CD4-positive, alpha-beta T cell treated with Interleukin-17A for 1 hour (primary cell): Measurements from ENCODE around the gene TK2.
"Not testable (repeated sequence)": the region's sequence is repeated elsewhere in the genome, so short reads cannot be mapped to it uniquely, and the experiment has no call there.

Experiments used
- DNase-seq: peaks from one replicate; pipeline ENCODE4 v3.0.0-alpha.2; 2020

TK2 gene

DNA sequence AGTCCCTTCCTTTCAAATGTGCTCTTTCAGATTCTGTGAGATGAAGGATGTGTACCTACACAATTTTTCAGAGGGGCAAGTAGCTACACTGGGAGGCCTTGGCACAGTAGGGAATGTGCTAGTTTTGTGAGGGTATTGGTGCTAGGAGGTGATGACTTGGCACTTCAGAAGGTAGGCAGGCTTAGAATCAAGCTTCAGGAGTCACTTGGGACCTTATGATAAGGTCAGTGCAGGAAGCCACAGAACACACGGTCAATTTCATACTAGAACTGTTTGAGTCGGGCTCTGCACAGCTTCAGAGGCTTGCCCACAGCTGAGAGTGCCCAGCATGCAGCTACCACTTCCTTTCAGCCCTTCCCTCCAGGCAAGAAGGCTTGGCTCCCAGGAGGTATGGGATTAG is 22.4 kb upstream of the TK2 start:
- DNase-seq = no peak

DNA sequence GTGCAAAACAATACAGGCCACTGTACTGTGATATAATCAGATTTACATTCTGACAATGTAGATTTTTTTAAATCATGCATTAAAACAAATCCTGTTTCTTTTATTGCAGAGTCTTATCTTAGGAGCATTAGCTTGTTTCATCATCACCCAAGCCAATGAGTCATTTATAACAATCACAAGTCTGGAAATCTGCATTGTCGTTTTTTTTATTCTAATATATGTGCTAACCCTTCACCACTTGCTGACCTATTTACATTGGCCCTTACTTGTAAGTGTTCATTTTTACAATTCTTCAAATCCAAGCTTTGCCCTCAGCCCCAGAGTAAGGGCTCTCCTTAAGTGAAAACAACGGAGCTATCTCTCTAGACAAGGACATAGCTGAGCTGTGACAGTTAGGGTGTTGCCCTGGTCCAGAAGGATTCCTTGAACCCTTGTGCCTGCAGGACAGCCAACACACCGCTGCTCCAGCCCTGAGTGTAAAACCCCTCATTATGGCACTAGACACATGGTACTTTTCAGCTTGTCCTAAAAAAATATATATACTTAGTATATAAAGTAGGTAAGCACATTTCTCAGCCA is 20.0 kb upstream of the TK2 start:
- DNase-seq = no peak

DNA sequence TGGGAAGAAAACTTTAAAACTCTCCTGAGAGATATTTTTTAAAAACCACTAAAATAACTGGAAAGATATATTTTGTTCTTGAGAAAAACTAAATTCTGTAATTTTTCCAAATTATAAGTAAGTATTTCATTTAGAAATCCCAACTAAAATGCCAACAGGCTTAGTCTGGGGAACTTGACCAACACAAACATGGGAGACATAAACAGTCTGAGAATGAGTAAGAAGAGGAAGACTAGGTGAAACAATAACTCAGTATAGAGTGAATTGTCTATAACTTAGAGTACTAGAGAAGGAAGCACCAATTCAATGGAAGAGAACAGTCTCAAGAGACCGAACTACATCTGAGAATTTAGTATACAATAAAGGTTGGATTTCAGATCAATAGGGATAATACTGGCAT is 19.2 kb upstream of the TK2 start:
- DNase-seq = no peak

DNA sequence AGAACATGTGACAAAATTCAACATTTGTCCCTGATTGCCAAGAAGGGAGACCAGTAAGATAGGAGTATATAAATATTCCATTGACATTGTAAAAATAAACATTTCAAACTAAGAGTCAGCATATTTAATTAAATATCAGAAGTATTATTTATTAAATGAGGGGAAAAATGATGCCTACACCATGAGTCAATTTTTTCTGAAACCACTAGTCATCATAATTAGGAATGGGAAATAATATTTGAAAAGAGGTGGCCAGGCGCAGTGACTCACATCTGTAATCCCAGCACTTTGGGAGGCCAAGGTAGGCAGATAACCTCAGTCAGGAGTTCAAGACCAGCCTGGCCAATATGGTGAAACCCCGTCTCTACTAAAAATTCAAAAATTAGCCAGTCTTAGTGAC is 18.4 kb upstream of the TK2 start:
- DNase-seq = no peak

DNA sequence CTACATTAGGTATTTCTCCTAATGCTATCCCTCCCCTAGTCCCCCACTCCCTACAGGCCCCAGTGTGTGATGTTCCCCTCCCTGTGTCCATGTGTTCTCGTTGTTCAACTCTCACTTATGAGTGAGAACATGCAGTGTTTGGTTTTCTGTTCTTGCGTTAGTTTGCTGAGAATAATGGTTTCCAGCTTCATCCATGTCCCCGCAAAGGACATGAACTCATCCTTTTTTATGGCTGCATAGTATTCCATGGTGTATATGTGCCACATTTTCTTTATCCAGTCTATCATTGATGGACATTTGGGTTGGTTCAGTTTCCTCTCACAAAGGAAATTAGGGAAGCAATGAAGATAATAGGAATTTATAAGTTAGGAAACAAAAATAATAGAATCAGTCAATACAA is 17.3 kb upstream of the TK2 start:
- DNase-seq = not testable (repeated sequence)

DNA sequence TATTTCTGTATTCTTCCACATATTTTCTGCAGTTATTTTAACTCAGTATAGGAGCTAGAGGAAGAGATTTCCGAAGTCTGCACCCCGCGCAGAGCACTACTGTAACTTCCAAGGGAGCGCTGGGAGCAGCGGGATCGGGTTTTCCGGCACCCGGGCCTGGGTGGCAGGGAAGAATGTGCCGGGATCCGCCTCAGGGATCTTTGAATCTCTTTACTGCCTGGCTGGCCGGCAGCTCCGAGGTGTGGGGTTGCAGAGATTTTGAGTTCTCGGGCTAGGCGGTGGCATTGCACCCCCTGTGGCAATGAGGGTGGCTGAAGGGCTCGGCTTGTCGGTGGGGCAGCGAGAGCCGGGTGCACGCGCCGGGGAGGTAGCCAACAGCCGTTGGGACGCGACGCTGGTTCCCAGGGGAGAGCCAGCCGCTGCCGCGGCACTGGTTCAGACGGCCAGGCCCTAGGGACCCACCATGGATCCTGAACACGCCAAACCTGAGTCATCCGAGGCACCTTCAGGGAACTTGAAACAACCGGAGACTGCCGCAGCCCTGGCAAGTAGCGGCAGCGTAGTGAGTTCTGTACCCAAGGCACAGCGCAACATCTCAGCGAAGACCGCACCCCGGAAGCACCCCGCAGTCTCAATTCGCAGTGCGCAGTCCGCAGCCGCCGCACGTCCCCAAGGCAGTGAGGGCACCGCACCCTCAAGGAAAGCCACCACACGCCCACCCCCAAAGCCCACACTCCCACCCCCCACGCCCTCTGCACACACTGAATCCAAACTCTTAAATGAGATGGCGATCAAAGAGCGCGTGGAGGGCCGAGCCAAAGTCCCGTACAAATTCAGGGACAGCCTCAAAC is 16.4 kb upstream of the TK2 start, which contains the start of gene CMTM1:
Gene CMTM1 (plus strand): TSS at position 389 of the 851 bp plus-strand sequence. CDS start 75 bp downstream, at position 464.
- DNase-seq = no peak

DNA sequence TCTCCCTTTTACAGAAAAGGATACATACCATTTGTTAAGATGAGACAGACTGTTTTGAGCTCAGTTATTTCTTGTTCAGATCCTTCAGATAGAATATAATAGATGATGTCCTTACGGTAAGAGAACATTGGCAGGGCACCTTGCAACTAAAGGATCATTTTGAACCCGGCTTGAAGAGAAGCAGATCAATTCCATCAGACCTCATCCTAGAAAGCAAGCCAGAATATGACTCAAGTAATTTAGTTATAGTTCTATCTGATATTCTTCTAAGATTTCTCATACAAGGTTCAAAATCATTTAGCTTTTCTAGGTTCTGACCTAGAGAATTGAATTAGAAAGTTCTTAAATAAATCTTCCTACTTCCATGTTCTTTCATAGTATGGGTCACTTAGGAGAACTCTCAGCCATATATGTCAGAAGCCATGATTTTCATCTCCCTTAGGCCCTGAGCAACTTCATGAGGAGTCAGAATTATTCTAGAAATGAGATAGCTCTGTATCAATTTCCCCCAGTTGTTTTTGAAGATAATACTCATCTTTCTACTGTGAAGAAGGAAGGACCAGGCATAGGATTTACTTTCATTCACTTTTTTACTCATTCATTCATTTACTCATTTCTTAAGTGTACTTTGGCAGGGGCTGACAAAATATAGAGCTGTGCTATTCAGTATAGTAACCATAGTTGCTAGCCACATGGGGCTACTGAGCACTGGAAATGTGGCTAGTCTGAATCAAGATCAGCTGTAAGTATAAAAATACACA is 13.8 kb upstream of the TK2 start:
- no peak for DNase-seq

DNA sequence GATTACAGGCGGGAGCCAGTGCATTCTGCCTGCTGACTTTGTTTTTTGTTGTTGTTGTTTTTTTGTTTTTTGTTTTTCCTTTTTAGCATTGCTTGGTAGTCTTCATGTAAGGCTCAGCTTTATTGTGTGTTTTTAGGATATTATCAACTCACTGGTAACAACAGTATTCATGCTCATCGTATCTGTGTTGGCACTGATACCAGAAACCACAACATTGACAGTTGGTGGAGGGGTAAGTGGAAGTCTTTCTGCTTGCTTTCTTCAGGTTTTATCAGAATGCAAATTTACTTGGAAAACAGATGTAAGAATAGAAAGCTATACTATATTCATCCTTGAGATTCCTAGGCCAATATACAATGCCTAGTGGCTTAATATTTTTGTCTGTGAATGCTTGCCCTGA is 13.1 kb upstream of the TK2 start:
- DNase-seq = no peak

DNA sequence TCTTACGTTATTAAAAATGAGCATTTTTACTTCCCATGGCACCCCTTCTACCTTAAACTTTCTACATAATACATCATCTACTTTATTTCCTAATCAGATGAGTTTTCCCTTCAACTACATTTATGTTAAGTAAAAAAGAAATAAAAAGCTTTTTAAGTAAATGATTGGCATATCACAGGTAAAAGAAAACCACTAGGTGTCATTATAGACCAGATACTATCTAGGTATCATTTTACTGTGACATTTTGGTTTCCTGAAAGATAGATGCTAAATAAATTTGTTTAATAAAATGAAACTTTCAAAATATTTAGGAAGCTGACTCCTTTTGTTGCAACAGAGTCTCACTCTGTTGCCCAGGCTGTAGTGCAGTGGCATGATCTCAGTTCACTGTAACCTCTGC is 12.5 kb upstream of the TK2 start:
- DNase-seq = peak; percentile 44

DNA sequence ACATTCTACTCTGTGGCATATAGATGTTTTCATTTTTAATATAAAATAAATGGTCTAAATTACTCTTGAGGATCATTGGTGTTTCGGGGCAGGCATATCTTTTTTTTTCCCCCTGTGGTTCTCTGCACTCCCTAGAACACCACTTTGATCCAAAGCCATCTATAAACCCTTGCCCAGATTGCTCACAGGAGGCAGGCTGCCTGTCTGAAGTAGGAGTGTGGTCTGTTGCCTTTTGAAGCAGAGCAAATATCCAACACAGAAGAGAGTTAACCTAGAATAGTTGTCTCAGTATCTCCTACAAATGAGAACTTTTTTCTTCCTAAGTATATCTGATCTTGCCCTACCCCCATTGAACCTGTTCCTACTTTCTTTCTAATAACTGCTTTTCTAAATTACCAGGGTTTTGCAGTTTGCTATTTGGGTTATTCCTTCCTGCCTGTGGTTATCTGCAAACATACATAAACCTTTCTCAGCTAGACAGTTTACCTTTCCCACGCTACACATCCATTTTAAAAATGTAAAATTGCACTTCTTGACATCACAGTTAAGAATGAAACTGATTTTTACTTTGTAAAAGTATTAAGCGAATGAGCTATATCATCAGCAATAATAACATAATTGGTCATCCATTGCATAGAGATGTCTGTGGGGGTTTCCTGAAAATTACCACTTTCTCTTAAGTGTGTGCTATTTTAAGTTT is 11.6 kb upstream of the TK2 start:
- DNase-seq = no peak

DNA sequence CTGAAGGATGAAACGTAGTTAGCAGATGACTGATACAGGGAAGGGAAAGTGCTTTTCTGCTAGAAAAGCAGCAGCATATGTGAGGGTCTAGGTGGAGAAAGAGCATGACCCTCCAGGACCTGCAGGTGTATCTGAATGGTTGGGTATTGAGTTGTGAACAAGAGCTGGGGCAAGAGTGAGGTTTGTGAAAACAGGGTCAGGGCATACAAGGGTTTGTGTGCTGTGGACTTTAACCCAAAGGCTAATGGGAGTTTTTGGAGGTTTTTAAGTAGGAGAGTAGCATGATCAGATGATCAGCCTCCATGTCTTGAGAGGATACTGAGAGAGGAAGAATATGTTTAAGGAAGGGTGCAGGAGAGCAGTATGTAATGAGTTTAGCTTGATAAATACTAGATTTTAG is 10.2 kb upstream of the TK2 start:
- DNase-seq = no peak

DNA sequence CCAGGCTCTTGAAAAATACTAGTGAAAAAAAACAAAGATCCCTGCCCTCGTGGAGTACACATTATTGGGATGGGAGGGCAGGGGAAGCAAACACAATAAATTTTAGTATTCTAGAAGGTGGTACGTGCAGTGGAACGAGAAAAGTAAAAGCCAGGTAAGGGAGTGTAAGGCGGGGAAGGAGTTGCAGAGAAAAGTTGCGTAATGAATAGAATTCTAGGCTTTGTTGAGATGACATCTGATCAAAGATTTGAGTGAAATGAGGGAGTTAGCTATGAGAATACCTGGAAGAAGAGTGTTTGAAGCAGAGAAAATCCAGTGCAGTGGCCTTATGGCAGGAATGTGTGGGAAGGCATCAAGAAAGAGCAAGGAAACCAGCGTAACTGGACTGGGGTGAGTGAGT is 4.6 kb upstream of the TK2 start:
- DNase-seq = no peak

DNA sequence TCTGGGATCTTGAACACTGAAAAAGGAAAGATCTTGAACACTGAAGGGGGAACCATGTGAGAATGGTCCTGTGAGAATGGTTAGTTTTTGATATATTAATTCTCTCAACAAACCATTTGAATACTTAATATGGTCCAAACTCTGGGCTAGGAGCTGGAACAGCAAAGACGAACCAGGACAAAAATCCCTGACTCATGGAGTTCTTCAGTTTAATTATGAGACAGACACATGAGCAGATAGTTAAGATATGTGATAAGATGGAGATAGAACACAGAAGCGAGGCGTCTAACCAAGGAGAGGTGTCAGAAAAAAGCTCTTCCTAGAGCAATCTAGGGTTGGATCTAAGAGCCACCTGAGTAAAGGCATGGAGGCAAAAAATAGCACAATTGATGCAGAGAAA is 4.1 kb upstream of the TK2 start:
- no peak for DNase-seq

DNA sequence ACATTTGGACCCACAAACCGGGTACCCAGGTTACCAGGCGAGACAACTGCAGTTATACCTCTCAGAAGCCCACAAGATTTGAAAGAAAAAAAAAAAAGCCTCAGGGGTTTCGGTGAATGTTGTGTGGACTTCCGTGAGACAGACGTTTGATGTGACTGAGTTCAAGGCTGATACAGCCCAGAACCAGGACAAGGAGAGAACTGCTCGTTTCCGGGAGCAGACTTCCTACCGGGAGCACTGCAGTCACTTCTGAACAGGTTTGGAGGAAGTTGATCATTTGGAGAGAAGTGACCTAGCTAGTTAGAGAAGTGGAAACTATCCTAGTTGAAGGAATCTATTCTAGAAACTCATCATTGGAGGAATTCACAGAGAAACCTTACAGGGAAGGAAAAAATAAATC is 3.3 kb upstream of the TK2 start:
- peak; percentile 23 for DNase-seq

DNA sequence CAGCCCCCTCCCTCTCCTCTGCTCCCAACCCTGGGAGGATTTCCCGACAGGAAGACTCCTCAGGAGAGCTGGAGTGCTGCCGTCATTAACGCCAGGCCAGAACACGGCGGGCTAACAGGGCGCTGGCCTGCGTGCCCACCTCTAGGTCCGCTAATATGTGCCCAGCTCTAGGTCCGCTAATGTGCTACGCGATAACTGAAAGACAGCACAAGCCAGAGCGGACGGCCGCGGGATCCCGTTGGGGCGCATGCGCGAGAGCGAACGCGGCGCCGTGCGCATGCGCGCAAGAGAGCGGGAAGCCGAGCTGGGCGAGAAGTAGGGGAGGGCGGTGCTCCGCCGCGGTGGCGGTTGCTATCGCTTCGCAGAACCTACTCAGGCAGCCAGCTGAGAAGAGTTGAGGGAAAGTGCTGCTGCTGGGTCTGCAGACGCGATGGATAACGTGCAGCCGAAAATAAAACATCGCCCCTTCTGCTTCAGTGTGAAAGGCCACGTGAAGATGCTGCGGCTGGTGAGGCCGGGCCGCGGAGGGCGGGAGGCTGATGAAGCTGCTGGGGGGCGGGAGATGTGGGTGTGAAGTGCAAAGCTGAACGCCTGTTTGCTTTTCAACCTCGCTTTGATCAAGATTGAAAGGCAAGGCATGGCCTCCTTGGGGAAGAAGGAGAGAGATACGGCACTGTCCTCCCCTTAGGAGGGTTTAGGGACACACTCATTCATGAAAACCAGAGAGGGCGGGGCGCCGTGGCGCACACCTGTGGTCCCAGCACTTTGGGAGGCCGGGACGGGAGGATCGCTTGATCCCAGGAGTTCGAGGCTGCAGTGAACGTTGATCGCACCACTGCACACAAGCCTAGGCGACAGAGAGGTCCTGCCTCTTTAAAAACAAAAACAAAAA is 2.6 kb upstream of the TK2 start, which contains the start of gene CKLF:
Gene CKLF (plus strand): TSS at position 291 of the 892 bp plus-strand sequence. CDS start 140 bp downstream, at position 431.
- DNase-seq = peak; percentile 93

DNA sequence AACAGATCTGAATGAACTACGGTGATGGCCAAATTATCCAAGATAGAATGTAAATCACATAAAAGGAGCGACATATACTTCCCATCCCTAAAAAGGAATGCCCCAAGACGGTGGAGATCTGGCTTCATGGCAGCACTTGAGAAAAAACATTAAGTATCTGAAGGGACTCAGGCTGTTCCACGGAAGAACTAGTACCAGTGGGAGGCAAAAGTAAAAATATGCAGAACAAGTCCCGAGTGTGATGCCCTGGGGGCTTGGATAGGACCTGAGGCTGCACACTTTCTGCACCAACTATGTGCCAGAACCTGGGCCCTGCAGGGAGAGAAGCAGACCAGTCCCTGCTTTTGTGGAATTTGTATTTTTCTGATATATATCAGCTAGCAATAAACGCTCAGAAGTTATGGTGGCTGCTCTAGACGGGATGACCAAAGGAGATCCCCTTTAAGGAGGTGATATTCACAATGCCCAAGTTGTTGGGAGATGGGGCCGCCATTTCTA is 1.9 kb upstream of the TK2 start:
- no peak for DNase-seq

DNA sequence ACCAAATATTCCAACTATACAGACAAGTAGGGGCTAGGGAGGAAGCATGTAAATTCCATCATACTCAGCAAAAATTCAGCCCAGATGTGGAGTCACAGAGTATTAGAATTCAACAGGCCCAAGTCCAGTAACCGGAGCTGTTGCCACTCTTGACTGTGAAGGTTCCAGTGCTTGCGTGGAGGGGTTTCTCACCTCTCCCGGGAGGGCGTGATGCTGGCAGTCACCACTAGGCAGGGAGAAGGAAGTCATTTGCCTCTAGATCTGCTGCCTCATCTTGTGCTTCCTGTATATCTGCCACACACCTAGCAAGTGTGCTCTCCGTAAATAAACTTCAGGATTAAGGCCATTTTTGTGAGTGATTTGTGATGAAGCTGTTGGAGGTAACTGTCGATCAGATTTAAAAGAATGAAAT is 1.4 kb upstream of the TK2 start:
- peak; percentile 73 for DNase-seq

DNA sequence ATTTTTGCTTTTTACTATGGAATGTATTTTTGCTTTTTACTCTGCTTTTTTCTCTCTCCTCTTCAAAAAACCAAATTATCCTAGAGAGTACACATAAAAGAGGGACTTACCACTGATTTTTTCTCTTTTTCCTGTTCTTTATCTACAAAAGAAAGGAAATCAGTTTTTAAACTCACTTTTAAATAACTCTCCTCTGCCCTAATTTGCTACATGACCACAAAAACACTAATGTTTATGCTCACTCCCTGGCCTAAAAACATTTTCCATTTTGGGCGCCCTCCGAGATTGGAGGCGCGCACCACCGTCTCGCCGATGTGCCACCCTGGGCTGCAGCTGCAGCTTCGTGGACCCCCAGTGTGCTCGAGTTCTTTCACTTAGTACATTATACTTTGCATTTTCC is 1.1 kb downstream of the TK2 start:
- no peak for DNase-seq

DNA sequence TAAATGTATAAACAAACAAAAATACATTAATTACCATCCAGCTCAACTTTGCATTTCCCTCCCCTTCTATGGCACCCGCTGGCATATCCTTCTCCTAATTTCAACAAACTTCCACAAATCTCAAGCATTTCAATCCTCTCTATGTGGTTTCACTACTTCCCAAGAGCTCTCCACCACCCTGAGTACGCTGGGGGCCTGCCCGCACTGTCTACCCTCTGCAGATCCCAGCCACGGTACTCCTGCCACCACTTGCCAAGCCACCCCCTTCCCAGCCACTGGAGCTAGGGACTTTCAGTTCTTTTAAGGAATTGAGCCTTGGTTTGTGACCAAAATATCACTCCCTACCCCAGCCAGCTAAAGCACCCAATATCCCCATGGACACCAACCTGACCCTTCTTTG is 1.9 kb downstream of the TK2 start:
- DNase-seq = no peak

DNA sequence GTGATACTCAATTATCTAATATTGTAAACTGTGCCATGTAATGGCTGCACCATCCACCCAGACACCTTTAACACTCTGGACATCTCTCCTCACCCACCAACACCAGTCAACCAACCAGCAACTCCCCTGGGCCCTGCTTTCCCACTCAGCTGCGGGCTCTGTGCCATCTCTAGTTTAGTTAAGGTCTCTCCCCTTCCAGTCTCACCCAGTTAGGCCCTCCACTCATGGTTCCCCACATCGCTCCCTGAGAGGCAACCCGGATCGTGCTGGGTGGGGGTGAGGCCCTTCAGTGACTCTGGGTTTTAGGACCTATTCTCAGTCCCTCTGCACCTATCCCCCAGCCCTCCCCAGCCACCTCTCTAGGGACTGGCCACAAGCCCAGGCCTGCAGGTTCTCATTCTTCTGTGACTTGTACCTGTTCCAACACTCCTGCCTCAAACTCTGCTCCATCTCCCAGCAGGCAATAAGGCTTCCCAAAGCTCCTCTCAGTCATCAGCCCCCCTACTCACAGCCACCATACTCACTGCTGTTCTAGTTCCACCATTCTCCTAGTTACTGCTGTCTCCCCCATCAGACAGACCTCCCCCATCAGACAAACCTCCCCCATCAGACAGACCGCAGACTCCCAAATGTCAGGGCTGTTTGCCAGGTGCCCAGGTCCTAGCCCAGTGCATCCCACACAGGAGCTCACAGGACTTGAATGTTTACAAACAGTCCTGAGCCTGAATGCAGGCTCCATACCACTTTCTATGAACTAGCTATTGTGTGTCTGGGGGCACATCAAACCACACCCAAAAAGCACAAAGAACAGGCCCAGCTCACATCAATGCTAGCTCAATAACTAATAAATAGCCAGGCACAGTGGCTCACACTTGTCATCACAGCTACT is 2.6 kb downstream of the TK2 start:
- DNase-seq = no peak
